Measurements from ENCODE around the gene DNM2. TPM values are rescaled to one million over a fixed set of nuclear protein-coding genes. Genes with fewer than 3 reads are reported as not detected.
A peak's percentile ranks its signal among the peaks of the same experiment; 100 is the strongest.

The DNM2 gene
- total and polyA plus RNA-seq, 9 of the 15 experiments (the other 6 are each of a cell fraction or from before 2014, with no cell fraction given), result 2.2 to 161 (median 72.6) TPM

- intact Hi-C loops (cut with micrococcal nuclease) (no loop called here), in situ Hi-C loops (cut with MboI) (no loop called here)
- FAIRE-seq, result no peak
- H3K4me1 ChIP-seq (replicated peaks in 1 of 2; ENCODE audit: control insufficient read depth in 2 of 2, insufficient read depth in 2 of 2, low read length in 2 of 2), result peaks cover 0 to 2% of the 10 kb centered on the region in 2 experiments; a peak in 1 of 5 replicates
- no peak for DNase-seq (ENCODE audit: extremely low read depth in 1 of 4, low spot score in 3 of 4)
- POLR2A ChIA-PET, result interaction anchor here (1.3 kb wide), 2 partner anchors 12 to 21 kb away, joined by 3 to 5 read pairs; no protein-coding TSS in a partner anchor
- H3K27ac ChIP-seq (ENCODE audit: extremely low read depth, low read depth, low read length), result no peak overlapping the region
- no peaks in the 10 kb centered on the region for H3K79me2 ChIP-seq (ENCODE audit: control insufficient read depth, insufficient read depth, low read length)
- H3K9me1 ChIP-seq (ENCODE audit: control insufficient read depth, insufficient read depth, low read length), result no peaks in the 10 kb centered on the region
- no peak overlapping the region for H2AFZ ChIP-seq (ENCODE audit: low read depth, low read length)
- H3K4me3 ChIP-seq, result no peak overlapping the region
- 91% methylated on average over 7 of the region's 9 CpGs for WGBS (ENCODE audit: insufficient coverage, low coverage, missing lambda C conversion rate)
- CTCF ChIA-PET (ENCODE audit: low intra/inter-chr PET ratio), result no interaction called here
- no peak overlapping the region for H3K9ac ChIP-seq (ENCODE audit: insufficient read depth in 1 of 2, low read depth in 2 of 2, low read length in 2 of 2)
- TF ChIP-seq RAD51 (IDR thresholded peaks at IDR 0.05; ENCODE audit: borderline replicate concordance, low read depth), result no peak
- TF ChIP-seq HNRNPK (IDR thresholded peaks at IDR 0.05; ENCODE audit: low read depth, low read length, poor library complexity, severe bottlenecking), result no peak
- BruUV-seq (replicated peaks), result no TSS peak
- no peak overlapping the region for H3K4me2 ChIP-seq (ENCODE audit: insufficient read depth, low read length)
- H3K27me3 ChIP-seq (ENCODE audit: control insufficient read depth in 2 of 2, insufficient read depth in 2 of 2, low read length in 2 of 2), result no peaks in the 10 kb centered on the region
- no peak for ATAC-seq
- H3K36me3 ChIP-seq (ENCODE audit: control insufficient read depth, insufficient read depth, low read length), result peaks cover 85% of the 10 kb centered on the region
- no peaks in the 10 kb centered on the region for H3K9me3 ChIP-seq (replicated peaks; ENCODE audit: control insufficient read depth, insufficient read depth, low read depth, low read length)
- H4K20me1 ChIP-seq (replicated peaks; ENCODE audit: control insufficient read depth, insufficient read depth, low read length), result no peaks in the 10 kb centered on the region
Measured at GRCh38 chr19:10800488-10800887, 82.6 kb downstream of the DNM2 start.

DNA sequence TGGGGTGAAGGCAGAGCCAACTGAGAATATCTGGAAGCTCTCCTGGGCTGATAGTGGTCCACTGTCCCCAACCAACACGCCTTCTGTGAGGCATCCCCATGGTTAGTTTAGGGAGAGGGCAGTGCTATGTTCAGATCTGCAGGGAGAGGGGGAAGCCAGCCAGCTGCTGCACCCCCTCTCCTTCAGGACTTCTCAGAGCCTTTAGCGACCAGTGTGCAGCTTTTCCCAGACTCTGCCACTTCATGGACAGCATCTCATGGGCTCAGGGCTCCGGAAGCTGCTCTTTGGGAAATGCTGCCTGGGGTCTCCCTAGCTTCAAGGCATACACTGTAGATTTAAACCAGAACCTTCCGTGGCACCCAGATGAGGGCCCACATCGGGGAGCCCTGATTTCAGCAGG, 84.6 kb downstream of the DNM2 start:
- DNase-seq (ENCODE audit: extremely low read depth in 1 of 4, low spot score in 3 of 4) (no peak), FAIRE-seq (no peak), ATAC-seq (no peak)
- H4K20me1 ChIP-seq (replicated peaks; ENCODE audit: control insufficient read depth, insufficient read depth, low read length), result no peaks in the 10 kb centered on the region
- no peaks in the 10 kb centered on the region for H3K9me1 ChIP-seq (ENCODE audit: control insufficient read depth, insufficient read depth, low read length)
- H2AFZ ChIP-seq (ENCODE audit: low read depth, low read length), result no peak overlapping the region
- H3K36me3 ChIP-seq (ENCODE audit: control insufficient read depth, insufficient read depth, low read length), result peaks cover 71% of the 10 kb centered on the region
- no TSS peak for BruUV-seq (replicated peaks)
- no peak overlapping the region for H3K4me3 ChIP-seq
- H3K4me1 ChIP-seq (replicated peaks in 1 of 2; ENCODE audit: control insufficient read depth in 2 of 2, insufficient read depth in 2 of 2, low read length in 2 of 2), result peaks cover 0 to 2% of the 10 kb centered on the region in 2 experiments; a peak in 1 of 5 replicates
- 100% methylated on average over 5 of the region's 5 CpGs for WGBS (ENCODE audit: insufficient coverage, low coverage, missing lambda C conversion rate)
- CTCF ChIA-PET (ENCODE audit: low intra/inter-chr PET ratio), result no interaction called here
- intact Hi-C loops (cut with micrococcal nuclease) (no loop called here), in situ Hi-C loops (cut with MboI) (no loop called here)
- no peaks in the 10 kb centered on the region for H3K27me3 ChIP-seq (ENCODE audit: control insufficient read depth in 2 of 2, insufficient read depth in 2 of 2, low read length in 2 of 2)
- no peak overlapping the region for H3K4me2 ChIP-seq (ENCODE audit: insufficient read depth, low read length)
- POLR2A ChIA-PET, result interaction anchor here (0.7 kb wide), 1 partner anchor 89 kb away, joined by 3 read pairs; no protein-coding TSS in a partner anchor
- no peak overlapping the region for H3K27ac ChIP-seq (ENCODE audit: extremely low read depth, low read depth, low read length)
- no peak overlapping the region; a peak in 1 of 4 replicates for H3K9ac ChIP-seq (ENCODE audit: insufficient read depth in 1 of 2, low read depth in 2 of 2, low read length in 2 of 2)
- no peaks in the 10 kb centered on the region for H3K9me3 ChIP-seq (replicated peaks; ENCODE audit: control insufficient read depth, insufficient read depth, low read depth, low read length)
- TF ChIP-seq THAP7 (CRISPR knock-in tag; IDR thresholded peaks at IDR 0.05) (no peak), ZNF239 (CRISPR knock-in tag; IDR thresholded peaks at IDR 0.05) (peak; percentile 68)
- H3K79me2 ChIP-seq (ENCODE audit: control insufficient read depth, insufficient read depth, low read length), result no peaks in the 10 kb centered on the region
